Body of pancreas (tissue), 4 donors: ENCODE results near the gene MISP.

Experiments
- POLR2A ChIP-seq, 3 donors: fragments of 450-650 bp; IDR thresholded peaks; one replicate each; pipeline ENCODE4 v1.6.1; 2016; ENCODE audit warnings: antibody characterized with exemption in 3 of 3, mild to moderate bottlenecking in 2 of 3
- TF ChIP-seq, protein P1 (sequence below), 7 experiments: fragments of 450-650 bp in 4 of 7; fragments of 200-600 bp in 3 of 7; sonication (generic) in 3 of 7; IDR thresholded peaks; one replicate each; pipeline ENCODE4 v1.5.1; 2016 to 2019; ENCODE audit warnings: antibody characterized with exemption in 7 of 7

DNA sequence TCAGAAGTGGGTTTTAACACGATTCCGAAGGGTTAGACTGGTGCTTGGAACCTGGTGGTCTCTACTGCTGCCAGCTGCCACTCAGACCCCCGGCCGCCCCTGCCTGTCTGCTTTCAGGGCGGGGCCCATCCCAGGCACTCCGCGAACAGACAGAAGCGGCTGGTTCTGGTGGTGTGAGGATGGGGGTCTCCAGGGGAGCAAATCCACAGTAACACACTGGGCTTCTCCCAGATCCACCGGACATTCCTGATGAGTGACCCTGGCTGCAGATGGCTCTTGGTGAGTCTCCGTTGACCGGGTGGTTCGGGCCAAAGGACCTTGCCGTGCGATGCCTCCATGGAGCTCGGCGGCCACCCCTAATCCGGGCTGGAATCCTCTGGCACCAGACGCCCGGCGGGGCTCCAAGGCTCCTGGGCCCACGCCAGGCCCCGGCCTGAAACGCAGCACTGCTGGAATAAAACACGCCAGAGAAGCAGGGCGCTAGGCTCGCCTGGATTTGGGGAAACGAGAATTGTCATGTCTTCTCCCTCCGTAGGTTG lies 44.2 kb downstream of the MISP start:
- TF ChIP-seq, protein P1, sequence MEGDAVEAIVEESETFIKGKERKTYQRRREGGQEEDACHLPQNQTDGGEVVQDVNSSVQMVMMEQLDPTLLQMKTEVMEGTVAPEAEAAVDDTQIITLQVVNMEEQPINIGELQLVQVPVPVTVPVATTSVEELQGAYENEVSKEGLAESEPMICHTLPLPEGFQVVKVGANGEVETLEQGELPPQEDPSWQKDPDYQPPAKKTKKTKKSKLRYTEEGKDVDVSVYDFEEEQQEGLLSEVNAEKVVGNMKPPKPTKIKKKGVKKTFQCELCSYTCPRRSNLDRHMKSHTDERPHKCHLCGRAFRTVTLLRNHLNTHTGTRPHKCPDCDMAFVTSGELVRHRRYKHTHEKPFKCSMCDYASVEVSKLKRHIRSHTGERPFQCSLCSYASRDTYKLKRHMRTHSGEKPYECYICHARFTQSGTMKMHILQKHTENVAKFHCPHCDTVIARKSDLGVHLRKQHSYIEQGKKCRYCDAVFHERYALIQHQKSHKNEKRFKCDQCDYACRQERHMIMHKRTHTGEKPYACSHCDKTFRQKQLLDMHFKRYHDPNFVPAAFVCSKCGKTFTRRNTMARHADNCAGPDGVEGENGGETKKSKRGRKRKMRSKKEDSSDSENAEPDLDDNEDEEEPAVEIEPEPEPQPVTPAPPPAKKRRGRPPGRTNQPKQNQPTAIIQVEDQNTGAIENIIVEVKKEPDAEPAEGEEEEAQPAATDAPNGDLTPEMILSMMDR (IDR thresholded peaks at IDR 0.05), result no peak
- TF ChIP-seq POLR2A (IDR thresholded peaks at IDR 0.05), result no peak
